HT1080 (cell line): ENCODE measurements around the gene ODC1. TPM values are rescaled to one million over a fixed set of nuclear protein-coding genes. Genes with fewer than 3 reads are reported as not detected.

Experiments used
- DNase-seq: peaks from one replicate; pipeline ENCODE4 v3.0.0-alpha.2; 2015; ENCODE audit warnings: low read depth
- total RNA-seq: library from RNA; depleted of rRNA; stranded (reverse); fragments of >200 nt; shearing (Covaris generic); gene quantifications from 2 replicates; pipeline ENCODE4 v1.2.3, GENCODE V29; 2014

Gene ODC1
- total RNA-seq, 1 experiment from 2014 or later: 582 TPM

DNA sequence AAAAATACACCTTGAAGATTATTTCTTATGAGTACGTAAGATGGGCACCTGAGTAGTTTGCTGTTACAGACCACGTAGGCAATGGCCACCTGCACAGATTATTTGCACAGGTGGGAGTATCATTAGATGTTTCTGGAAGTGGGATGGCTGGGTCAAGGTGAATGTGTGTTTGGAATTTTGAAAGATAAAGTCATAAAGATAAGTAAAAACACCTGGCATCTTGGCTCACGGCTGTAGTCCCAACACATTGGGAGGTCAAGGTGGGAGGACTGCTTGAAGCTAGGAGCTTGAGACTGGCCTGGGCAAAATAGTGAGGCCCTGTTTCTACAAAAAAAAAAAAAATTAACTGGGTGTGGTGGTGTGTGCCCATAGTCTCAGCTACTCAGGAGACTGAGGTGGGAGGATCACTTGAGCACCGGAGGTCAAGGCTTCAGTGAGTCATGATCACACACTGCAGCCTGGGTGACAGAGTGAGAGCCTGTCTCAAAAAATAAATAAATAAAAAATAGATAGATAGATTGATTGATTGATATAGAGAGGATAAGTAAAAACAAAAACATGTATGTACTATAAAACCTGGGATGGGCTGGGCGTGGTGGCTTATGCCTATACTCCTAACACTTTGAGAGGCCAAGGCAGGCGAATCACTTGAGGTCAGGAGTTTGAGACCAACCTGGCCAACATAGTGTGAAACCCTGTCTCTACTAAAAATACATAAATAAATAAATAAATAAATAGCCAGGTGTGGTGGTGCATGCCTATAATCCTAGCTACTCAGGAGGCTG, 30.4 kb downstream of the ODC1 start:
- DNase-seq: no peak

DNA sequence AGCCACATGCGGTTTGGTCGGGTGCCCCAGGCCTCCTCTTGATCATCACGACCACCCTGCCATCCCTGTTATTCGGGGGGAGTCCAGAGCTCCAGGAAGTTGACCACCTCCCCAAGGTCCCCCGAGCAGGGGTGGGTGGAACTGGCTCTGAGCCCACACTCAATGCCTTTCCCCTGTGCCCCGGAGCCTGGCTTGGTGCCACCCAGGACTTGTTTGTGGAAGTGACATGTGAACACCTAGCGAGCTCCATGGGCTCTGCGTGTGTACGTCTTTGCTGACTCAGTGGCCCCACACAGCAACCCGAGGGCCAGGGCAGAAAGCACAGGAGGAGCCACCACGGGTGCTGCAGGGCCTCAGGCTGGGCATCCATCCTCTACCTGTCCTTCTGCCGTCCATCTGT, 32.5 kb downstream of the ODC1 start:
- no peak for DNase-seq

DNA sequence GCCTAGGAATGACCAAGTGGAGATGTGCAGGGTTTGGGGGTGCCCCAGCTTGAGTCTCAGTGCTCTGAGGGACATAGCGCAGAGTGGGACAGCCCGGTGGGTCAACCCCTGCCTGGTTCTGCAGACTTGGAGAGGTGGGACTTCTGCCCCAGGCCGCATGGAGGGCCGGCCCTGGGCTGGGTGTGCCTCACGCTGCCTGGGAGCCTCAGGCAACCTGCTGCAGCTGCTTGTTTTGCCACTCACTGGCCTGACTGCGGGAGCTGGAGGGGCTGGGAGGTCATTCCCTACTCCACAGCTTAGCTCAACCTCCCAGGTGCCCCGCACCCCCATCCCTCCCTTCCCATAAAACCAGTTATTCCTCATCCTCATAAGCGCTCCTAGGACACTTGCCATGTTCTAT, 33.1 kb downstream of the ODC1 start:
- DNase-seq: no peak

DNA sequence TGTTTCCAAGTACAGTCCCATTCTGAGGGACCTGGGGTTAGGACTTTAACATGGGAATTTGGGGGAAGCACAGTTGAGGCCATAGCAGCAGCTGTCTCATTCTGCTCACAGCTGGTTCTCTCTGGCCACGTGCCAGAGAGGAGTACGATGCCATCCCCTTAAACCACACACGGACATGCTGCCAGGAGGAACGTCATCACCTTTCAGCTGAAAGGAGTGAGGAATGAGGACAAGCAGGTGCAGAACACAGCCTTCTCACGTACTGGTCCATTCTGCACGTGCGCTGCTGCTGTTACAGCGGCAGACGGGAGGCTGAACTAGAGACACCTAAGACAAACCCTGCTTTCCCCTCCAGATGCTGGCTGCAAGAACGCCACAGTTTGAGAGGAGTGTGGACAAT, 33.5 kb downstream of the ODC1 start:
- DNase-seq: no peak

DNA sequence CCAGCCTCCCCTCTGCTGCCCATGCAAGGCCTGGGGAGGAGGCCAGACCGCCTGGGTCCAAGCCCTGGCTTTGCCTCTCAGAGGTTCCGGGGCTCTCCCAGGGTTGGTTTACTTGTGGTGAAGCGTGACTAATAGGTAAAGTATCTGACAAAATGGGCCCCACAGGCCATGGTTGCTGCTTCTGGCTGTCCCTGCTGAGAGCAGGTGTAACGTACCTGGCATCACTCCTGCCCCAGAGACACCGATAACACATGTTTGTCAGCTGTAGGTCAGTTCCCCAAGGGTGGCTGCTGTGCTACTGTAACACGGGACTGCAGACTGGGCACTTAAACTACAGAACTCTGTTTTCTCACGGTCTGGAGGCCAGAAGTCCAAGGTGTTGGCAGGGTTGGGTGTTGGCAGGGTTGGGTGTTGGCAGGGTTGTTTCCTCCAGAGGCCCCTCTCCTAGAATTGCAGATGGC, 34.1 kb downstream of the ODC1 start:
- DNase-seq: peak; percentile 46

DNA sequence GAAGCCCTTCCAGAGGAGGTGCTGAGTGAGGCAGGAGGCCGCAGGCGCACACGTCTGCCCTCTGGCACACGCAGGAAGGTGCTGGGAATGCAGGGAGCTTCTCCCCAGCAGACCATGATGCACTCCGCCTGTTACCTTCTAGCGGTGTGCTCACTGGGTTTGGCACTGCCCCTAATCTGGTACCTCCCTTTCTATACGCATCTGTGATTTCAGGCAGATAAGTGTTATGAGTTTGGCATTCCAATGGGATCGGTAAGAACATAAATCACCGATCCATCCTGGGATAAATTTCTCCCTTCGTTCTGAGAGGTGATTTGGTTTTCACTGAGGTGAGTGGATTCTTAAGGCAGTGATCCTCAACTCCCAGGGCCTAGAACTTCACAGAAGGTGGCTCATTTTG, 34.6 kb downstream of the ODC1 start:
- DNase-seq: no peak

DNA sequence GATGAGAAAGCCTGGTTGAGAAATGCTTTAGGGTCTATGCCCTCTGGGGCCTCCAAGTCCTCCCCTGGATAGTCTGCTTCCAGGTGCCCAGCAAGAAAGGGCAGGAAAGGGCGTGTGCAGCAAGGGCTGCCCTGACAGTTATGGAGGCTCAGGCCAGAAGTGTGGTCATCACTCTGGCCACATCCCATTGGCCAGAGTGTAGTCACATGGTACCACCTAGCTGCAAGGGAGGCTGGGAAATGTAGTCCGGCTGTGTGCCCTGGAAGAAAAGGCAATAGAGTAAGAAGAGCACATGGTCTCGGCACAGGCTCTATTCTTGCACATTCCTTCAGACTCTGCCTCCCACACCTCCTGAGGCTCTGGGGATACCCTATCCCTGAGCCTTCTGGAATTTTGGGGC, 35.7 kb downstream of the ODC1 start:
- peak; percentile 70 for DNase-seq

DNA sequence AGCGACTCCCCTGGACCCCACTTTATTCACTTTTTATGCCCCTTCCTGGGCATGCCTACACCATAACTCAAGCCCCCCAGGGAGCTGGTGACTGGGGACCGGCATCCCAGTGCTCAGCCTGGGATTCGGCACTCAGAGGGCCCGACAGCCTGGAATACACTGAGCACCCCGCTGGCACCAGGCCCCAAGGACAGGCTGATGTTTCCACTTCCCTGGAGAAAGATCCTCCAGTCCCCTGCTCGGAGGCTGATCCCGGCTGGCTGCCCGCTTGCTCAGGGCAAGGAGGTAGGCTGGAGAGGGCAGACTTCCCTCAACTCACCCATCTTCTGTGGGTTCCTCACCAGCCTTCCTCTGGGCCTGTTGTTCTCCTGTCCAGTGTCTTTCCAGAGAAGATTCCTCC, 36.6 kb downstream of the ODC1 start:
- no peak for DNase-seq

DNA sequence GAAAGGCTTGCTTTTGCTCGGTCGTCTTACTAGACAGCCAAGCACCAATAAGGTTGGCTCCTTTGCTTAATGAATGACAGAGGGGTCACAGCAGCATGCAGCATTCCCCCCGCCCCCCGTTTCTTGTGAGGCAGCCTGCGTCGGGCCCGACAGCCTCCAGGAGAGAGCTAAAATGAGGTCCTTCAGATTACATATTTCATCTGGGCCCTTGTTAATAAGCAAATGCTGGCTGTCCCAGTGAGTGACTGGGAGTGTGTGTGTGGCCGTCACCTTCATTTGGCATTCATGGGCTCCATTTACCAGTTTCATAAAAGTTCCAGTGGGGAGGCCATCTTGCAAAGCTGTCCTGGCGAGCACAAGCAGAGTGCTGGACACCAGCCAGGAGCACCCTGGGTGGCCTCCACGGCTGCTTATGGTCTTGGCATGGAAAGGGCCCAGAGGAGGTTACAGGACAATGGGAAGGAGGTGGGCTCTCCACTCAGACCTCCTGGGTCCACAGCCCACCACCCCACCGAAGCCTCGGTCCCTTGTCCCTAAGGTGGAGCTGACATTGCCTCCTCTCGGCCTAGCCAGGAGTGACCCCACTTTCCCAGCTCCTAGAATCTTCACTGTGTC, 37.2 kb downstream of the ODC1 start:
- DNase-seq: no peak

DNA sequence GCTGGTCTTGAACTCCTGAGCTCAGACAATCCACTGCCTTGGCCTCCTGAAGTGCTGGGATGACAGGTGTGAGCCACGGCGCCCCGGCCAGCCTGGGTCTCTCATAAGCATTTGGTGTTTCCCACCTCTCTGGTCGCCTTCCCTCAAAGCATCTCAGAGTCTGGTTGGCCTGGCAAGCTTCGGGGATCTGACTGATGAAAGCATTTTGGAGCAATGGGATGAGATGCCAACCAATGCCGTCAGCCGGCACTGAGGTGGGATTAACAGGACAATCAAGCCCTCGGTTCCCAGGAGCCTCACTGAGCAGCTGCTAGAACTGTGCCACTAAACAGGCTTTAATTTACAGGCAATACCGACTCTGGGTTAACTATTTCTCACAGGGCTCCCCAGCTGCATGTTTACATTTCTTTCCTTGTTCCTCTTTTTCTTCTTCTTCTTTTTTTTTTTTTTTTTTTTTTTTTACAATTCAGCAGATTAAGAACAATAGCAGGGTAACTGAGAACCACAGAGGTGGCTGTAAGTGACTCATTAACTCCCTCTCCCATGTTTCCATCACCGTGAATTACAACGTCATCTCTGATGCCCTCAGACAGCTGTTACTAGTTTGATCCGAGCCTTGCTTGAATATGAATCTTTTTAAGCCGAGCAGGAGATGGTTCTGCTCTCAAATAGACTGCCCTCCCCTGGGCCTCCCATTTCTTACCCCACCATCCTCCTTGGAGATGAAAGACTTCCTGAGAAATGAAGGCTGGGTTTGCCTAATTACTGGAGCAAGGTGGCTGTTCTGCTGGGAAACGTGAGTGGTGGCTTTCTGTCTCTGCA, 37.9 kb downstream of the ODC1 start:
- DNase-seq: no peak

DNA sequence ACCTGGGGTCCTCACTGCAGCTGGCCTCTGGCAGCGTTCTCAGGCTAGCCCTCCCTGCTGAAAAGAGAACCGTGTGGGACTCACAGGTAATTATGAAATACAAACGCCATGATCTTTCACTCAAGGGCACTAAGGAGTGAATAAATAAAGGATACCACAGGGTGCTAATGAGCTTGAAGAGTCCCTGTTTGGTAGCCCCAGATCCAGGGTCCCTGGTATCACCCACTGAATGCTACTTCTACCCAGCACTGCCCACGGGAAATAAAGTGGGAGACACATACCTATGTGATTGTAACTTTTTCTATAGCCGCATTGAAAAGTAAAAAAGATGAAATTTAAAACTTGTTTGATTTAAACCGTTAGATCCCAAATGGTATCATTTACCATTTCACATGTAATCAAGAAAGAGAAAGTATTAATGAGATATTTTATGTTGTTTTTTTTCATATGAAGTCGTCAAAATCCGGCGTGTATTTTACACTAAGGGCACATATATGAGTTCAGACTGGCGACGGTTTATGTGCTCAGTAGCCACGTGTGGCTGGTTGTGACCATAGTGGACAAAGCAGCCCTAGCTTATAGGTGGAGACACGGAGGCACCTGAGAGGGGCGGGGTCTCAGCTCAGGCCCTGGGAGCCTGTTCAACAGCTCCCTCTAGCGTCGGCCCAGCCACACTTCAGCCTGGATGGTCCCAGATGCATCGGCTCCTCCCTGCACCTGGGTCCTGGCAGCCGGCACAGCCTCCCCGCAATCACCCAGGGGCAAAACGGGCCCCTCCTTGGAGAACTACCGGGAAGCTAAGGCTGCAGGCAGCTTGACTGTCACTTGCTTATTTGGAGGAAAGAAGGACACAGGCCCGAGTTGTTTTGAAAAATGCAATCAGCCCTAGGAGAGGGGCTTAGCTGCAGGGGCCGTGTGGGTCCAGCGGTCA, 39.2 kb downstream of the ODC1 start:
- peak; percentile 81 for DNase-seq

DNA sequence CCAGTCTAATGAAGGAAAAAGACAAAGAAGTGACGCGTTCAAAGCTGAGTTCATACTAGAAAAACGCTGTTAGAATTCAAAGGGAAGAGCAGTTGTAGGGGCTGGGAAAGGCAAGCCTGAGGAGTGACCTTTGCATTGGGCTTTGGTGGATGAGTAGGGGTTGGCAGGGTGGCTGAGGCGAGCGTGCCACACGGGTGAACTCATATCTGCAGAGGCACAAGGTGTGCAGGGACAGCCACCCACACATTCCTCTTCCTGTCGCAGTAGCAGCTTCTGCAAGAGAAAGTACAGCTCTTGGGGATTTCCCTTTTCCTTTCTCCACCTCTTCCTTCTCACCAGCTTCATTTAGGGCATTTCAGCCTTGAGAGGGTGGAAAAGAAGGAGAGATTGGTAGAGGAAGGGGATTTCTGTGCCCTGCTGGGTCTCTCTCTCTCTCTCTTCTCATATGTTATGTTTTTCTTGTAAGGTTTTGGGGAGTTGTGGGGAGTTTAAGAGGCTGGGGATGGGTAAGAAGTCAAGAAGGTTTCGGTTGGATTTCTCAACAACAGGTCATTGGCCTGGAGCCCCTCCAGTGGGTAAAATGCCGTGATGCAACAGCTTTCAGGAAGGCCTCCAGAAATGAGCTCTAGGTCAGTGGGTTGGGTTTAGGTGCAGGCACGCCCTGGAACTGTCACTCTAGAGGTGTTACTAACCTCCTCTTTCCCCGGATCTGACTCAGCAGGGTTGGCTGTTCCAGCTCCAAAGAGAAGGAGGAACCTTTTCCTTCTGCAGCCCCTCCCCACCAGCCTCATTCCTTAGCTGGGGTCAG, 40.1 kb downstream of the ODC1 start:
- peak; percentile 96 for DNase-seq

DNA sequence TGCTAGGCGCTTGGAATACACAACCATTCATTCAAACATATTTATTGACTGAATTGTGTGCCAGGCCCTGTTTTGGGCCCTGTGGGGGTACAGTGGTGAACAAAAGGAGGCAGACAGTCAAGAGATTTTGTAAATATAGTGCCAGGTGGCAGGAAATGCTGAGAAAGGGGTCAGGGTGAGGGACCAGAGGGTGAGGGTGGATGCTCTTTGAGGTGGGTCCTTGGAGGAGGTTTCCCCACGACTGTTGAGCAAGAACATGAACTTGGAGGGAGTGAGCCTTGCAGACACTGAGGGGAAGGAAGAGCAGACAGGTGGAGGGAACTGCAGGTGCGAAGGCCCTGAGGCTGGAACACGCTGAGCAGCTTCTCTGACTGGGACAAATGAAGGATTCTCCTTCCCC, 40.7 kb downstream of the ODC1 start:
- no peak for DNase-seq

DNA sequence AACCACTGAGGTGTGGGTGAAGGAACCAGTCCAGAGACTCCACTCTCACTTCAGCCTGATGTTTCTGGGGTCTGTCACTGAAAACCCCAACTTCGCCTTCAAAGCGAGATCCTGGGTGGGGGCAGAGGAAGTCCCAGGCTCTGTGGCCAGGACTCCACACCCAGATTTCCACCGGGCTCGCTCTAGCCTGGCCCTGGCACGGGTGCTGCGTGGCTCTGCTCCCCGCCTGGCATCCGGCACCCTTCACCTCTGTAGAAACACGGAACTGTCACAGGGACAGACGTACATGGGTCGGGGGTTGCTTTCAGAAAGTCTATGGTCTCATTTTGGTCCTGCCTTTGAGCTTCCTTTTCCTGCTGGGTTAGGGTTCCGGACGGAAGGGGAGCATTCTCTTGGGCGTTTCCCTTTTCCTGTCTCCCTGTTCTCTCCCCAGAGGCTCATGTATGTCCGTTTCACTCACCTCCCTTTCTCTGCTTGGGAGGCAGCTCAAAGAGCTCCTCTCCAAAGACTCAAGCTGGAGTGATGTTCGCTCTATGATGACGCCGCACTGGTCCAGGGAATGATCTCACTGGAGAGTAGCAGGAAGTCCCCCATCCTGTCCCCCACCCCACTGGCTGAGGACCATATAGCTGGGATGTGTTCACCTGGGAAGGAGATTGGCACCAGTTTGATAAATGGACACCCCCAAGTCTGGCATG, 41.5 kb downstream of the ODC1 start:
- DNase-seq: no peak

DNA sequence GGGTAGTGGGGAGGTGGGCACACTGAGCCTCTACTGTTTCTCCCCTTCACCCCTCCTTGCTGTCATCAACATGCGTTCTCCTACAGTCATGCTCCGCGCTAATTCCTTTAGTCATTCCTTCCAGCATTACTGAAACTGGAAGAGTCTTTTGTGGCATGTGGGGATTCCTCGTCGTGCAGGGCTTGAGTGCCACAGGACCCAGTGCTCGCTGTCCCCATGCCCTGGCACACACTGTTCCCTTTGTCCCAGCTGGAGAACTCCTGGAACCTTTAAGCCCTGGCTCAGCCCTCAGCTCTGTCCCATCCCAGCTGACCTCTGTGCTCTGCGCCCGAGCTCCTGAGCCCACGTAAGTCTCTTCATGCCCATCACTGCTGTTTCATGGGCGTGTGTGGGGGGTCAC, 42.1 kb downstream of the ODC1 start:
- DNase-seq: no peak

DNA sequence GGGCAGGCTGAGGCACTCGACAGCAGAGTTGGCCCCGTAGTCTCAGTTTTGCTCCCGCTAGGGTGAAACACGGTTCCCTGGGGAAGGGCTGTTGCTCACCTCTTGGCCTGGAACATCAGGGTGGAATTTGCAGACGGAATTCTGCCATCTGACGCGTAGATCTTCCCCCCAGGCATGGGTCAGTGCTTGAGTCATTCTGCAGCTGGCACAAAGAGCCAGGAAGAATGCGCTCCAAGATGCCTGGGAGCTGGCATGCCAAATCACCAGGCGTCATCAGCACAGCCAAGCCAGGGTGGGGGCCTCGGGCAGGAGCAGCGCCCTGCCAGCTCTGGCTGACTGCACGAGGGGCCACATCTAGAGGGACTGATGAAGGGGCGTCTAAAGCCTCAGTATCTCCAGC, 42.7 kb downstream of the ODC1 start:
- peak; percentile 97 for DNase-seq

DNA sequence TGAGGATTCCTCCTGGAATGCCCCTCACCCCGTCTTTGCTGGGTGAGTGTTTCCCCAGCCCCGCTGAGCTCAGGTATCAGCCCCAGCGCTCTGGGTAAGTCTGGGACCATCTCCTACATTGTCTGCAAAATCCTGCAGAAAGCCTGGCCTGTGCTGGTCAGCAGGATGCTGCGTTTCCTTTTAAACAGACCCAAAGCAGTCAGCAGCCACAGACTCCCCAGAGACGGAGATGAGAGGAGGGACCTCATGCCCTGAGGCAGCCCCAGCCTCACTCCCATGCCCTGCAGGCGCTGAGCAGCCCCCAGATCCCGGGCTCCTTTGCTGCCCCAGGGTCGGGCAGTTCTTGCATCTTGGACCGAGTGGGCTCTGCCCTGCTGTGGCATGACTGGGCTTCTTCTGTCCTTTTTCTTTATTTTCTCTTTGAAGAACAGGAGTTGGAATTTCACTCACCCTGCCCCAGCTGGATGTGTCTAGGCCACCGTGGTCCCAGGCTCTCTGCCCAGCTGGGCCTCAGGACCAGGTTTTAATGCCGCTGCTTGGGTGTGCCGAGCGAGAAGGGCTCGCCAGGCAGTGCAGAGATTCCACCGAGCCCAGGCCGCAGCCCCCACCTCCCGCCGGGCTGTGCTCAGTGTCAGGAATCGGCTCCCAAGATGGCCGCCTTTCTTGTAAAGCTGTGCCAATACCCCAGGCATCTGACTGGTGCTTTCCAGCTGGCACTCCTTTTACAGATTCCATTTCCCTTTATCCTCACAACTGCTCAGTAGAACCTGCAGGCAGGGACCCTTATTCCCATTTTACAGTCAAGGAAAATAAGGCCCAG, 43.6 kb downstream of the ODC1 start:
- no peak for DNase-seq

DNA sequence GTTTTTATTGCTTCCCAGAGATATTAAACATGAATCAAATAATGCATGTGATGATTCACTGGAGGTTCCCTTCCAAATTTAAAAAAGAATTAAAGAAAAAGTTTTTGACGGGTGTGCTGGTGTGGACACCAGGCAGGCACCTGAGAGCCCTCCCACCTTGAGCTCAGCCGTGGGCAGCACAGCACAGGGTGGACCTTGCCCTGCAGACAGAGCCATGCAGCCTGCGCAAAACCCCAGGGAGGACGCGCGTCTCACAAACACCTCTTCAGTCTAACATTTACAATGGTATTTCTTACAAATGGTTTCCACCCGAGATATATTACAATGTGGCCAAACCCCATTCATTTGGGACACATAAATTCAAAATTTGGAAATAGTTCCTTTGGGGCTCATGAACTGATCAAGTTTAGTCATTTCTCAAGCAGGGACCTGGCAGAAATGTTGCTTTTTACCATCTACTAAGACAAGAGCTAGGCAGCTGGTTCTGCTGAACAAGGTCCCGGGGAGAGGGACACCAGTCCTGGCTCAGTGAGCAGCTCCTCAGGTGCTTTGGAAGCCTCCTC, 45.4 kb downstream of the ODC1 start:
- no peak for DNase-seq
